MG63 (cell line): ENCODE measurements around the gene POTEC. TPM values are rescaled to one million over a fixed set of nuclear protein-coding genes. Genes with fewer than 3 reads are reported as not detected.
"Not testable (repeated sequence)": the region's sequence is repeated elsewhere in the genome, so short reads cannot be mapped to it uniquely, and the experiment has no call there.

Source experiments
- DNase-seq: peaks from one replicate; pipeline ENCODE4 v3.0.0-alpha.2; 2020
- H3K27me3 ChIP-seq: fragments of 250-450 bp; sonication (Bioruptor Pico); 2 replicates; pipeline ENCODE4 v1.5.1; 2020; ENCODE audit warnings: mild to moderate bottlenecking, moderate library complexity
- H3K36me3 ChIP-seq: fragments of 250-450 bp; sonication (Bioruptor Pico); 2 replicates; pipeline ENCODE4 v1.5.1; 2020; ENCODE audit warnings: mild to moderate bottlenecking, moderate library complexity
- H3K4me3 ChIP-seq: fragments of 250-450 bp; sonication (Bioruptor Pico); 2 replicates; pipeline ENCODE4 v1.5.1; 2020; ENCODE audit warnings: mild to moderate bottlenecking, moderate library complexity
- H3K9me3 ChIP-seq: fragments of 250-450 bp; sonication (Bioruptor Pico); 2 replicates; pipeline ENCODE4 v1.5.1; 2020; ENCODE audit warnings: mild to moderate bottlenecking, moderate library complexity
- total RNA-seq: library from RNA; depleted of rRNA; stranded (reverse); fragments of >200 nt; shearing (Covaris generic); gene quantifications from 2 replicates; pipeline ENCODE4 v1.2.3, GENCODE V29; 2014; ENCODE audit warnings: low replicate concordance; rRNA removed

POTEC gene
- total RNA-seq: not detected in 2 replicates

- not testable (repeated sequence) for H3K27me3 ChIP-seq, H3K4me3 ChIP-seq, DNase-seq, H3K36me3 ChIP-seq, H3K9me3 ChIP-seq
Observed at GRCh38 chr18:14543446-14543964, at the start of gene POTEC. Gene POTEC, minus strand, starts transcription at chr18:14543600. Its CDS starts 454 bp downstream, at chr18:14543146.

GRCh38 chr18:14577971-14578370 lies 34.6 kb upstream of the POTEC start:
- no peaks in the 10 kb centered on the region for H3K36me3 ChIP-seq
- no peak overlapping the region for H3K4me3 ChIP-seq
- H3K9me3 ChIP-seq: no peaks in the 10 kb centered on the region
- DNase-seq: peak; percentile 42
- no peaks in the 10 kb centered on the region for H3K27me3 ChIP-seq

- DNase-seq, H3K36me3 ChIP-seq, H3K4me3 ChIP-seq, H3K27me3 ChIP-seq, H3K9me3 ChIP-seq: not testable (repeated sequence)
Observed at GRCh38 chr18:14559502-14559901, 16.1 kb upstream of the POTEC start.

GRCh38 chr18:14531659-14532058 lies 11.7 kb downstream of the POTEC start:
- H3K9me3 ChIP-seq, H3K27me3 ChIP-seq, H3K36me3 ChIP-seq, H3K4me3 ChIP-seq: not testable (repeated sequence)
- DNase-seq: peak; percentile 17

GRCh38 chr18:14510707-14511106 lies 32.7 kb downstream of the POTEC start:
- H3K27me3 ChIP-seq, H3K4me3 ChIP-seq, H3K36me3 ChIP-seq, H3K9me3 ChIP-seq: not testable (repeated sequence)
- peak; percentile 63 for DNase-seq

- H3K36me3 ChIP-seq, H3K9me3 ChIP-seq, H3K4me3 ChIP-seq, DNase-seq, H3K27me3 ChIP-seq: not testable (repeated sequence)
Observed at GRCh38 chr18:14503691-14504090, 39.7 kb downstream of the POTEC start.

GRCh38 chr18:14501894-14502293 lies 41.5 kb downstream of the POTEC start:
- H3K36me3 ChIP-seq, H3K4me3 ChIP-seq, DNase-seq, H3K27me3 ChIP-seq, H3K9me3 ChIP-seq: not testable (repeated sequence)

GRCh38 chr18:14489256-14490014 lies 54.0 kb downstream of the POTEC start:
- H3K36me3 ChIP-seq, H3K9me3 ChIP-seq, DNase-seq: not testable (repeated sequence)

GRCh38 chr18:14488789-14489188 lies 54.6 kb downstream of the POTEC start:
- not testable (repeated sequence) for DNase-seq, H3K27me3 ChIP-seq, H3K9me3 ChIP-seq, H3K36me3 ChIP-seq, H3K4me3 ChIP-seq

More at GRCh38 chr18:14489256-14490014, 54.0 kb downstream of the POTEC start:
- not testable (repeated sequence) for H3K4me3 ChIP-seq, H3K27me3 ChIP-seq

- not testable (repeated sequence) for H3K27me3 ChIP-seq, H3K4me3 ChIP-seq, DNase-seq, H3K9me3 ChIP-seq, H3K36me3 ChIP-seq
Observed at GRCh38 chr18:14486926-14487580, 56.3 kb downstream of the POTEC start.

GRCh38 chr18:14479076-14479475 lies 64.3 kb downstream of the POTEC start:
- H3K4me3 ChIP-seq, H3K9me3 ChIP-seq, H3K27me3 ChIP-seq, H3K36me3 ChIP-seq, DNase-seq: not testable (repeated sequence)

- not testable (repeated sequence) for H3K36me3 ChIP-seq, H3K27me3 ChIP-seq, H3K4me3 ChIP-seq, H3K9me3 ChIP-seq, DNase-seq
Observed at GRCh38 chr18:14475520-14475919, 67.9 kb downstream of the POTEC start.

- H3K27me3 ChIP-seq, H3K36me3 ChIP-seq, DNase-seq, H3K9me3 ChIP-seq, H3K4me3 ChIP-seq: not testable (repeated sequence)
Observed at GRCh38 chr18:14474752-14475151, 68.6 kb downstream of the POTEC start.

GRCh38 chr18:14474007-14474720 lies 69.2 kb downstream of the POTEC start:
- DNase-seq, H3K27me3 ChIP-seq, H3K36me3 ChIP-seq: not testable (repeated sequence)

GRCh38 chr18:14473250-14474006 lies 70.0 kb downstream of the POTEC start:
- DNase-seq, H3K4me3 ChIP-seq, H3K9me3 ChIP-seq, H3K27me3 ChIP-seq, H3K36me3 ChIP-seq: not testable (repeated sequence)

More at GRCh38 chr18:14474007-14474720, 69.2 kb downstream of the POTEC start:
- not testable (repeated sequence) for H3K4me3 ChIP-seq, H3K9me3 ChIP-seq

- H3K27me3 ChIP-seq, H3K4me3 ChIP-seq, H3K9me3 ChIP-seq, H3K36me3 ChIP-seq, DNase-seq: not testable (repeated sequence)
Observed at GRCh38 chr18:14471286-14471685, 72.1 kb downstream of the POTEC start.

GRCh38 chr18:14470446-14470845 lies 73.0 kb downstream of the POTEC start:
- DNase-seq: peak; percentile 36
- not testable (repeated sequence) for H3K4me3 ChIP-seq, H3K9me3 ChIP-seq, H3K36me3 ChIP-seq, H3K27me3 ChIP-seq
